CD14-positive monocyte (primary cell): ENCODE data around the gene INPP5E. TPM values are rescaled to one million over a fixed set of nuclear protein-coding genes. Genes with fewer than 3 reads are reported as not detected.

Experiments
- DNase-seq, 3 donors: peaks; one replicate each; pipeline ENCODE4 v3.0.0-alpha.2; 2011 to 2022
- H2AFZ ChIP-seq: 2 replicates; pipeline ENCODE4 v1.6.0; 2012; ENCODE audit warnings: mild to moderate bottlenecking, low read depth, low read length, inconsistent platforms; ENCODE audit not compliant: insufficient read depth, poor library complexity, severe bottlenecking
- H3K27ac ChIP-seq, 2 donors: 1 replicate in 1 of 2; 2 replicates in 1 of 2; pipeline ENCODE4 v1.5.1; 2012 to 2013; ENCODE audit warnings: low read length in 2 of 2, control low read depth in 1 of 2, inconsistent platforms in 1 of 2, low read depth in 1 of 2, mild to moderate bottlenecking in 1 of 2
- H3K27me3 ChIP-seq, 2 donors: one replicate each; pipeline versions ENCODE4 v1.6.0 to v1.6.1; 2011 to 2013; ENCODE audit warnings: low read length in 2 of 2; ENCODE audit not compliant: control insufficient read depth in 2 of 2, insufficient read depth in 2 of 2
- H3K36me3 ChIP-seq, 2 donors: replicated peaks in 1 of 2; 1 replicate in 1 of 2; 2 replicates in 1 of 2; pipeline versions ENCODE4 v1.5.1 to v1.6.1; 2012 to 2013; ENCODE audit warnings: low read length in 2 of 2, control low read depth in 1 of 2, inconsistent platforms in 1 of 2, mild to moderate bottlenecking in 1 of 2; ENCODE audit not compliant: insufficient read depth in 2 of 2, control insufficient read depth in 1 of 2
- H3K4me1 ChIP-seq, 2 donors: 1 replicate in 1 of 2; 2 replicates in 1 of 2; pipeline versions ENCODE4 v1.5.1 to v1.6.1; 2012 to 2013; ENCODE audit warnings: low read length in 2 of 2, control low read depth in 1 of 2, inconsistent platforms in 1 of 2, mild to moderate bottlenecking in 1 of 2, moderate library complexity in 1 of 2; ENCODE audit not compliant: insufficient read depth in 2 of 2, control insufficient read depth in 1 of 2
- H3K4me2 ChIP-seq: replicated peaks from 2 replicates; pipeline ENCODE3; 2012; ENCODE audit warnings: low read length, moderate library complexity, mild to moderate bottlenecking; ENCODE audit not compliant: poor library complexity, severe bottlenecking; ENCODE audit errors: extremely low read depth
- H3K4me3 ChIP-seq, 3 experiments: fragments of 200-600 bp in 1 of 3; sonication (generic) in 1 of 3; replicated peaks in 1 of 3; 1 replicate in 2 of 3; 2 replicates in 1 of 3; pipeline ENCODE4 v1.5.1; 2011 to 2013; ENCODE audit warnings: low read length in 3 of 3, mild to moderate bottlenecking in 3 of 3, control low read depth in 2 of 3, low read depth in 2 of 3, inconsistent platforms in 1 of 3, moderate library complexity in 1 of 3
- H3K79me2 ChIP-seq: 2 replicates; pipeline ENCODE4 v1.6.0; 2012; ENCODE audit warnings: mild to moderate bottlenecking, control low read depth, inconsistent platforms, low read length, moderate library complexity; ENCODE audit not compliant: insufficient read depth
- H3K9ac ChIP-seq: 2 replicates; pipeline ENCODE4 v1.6.0; 2017; ENCODE audit warnings: low read length, mild to moderate bottlenecking; ENCODE audit not compliant: insufficient read depth, poor library complexity, severe bottlenecking
- H3K9me3 ChIP-seq, 2 donors: replicated peaks in 1 of 2; 1 replicate in 1 of 2; 2 replicates in 1 of 2; pipeline versions ENCODE4 v1.5.1 to v1.6.1; 2012 to 2013; ENCODE audit warnings: low read length in 2 of 2, control low read depth in 1 of 2; ENCODE audit not compliant: control insufficient read depth in 1 of 2, insufficient read depth in 1 of 2
- H4K20me1 ChIP-seq: 2 replicates; pipeline ENCODE4 v1.6.0; 2012; ENCODE audit warnings: mild to moderate bottlenecking, low read length, control low read depth, moderate library complexity; ENCODE audit not compliant: insufficient read depth
- H3K27ac Mint-ChIP-seq, 7 donors: one replicate each; pipeline ENCODE4 v1.8.0; 2020; ENCODE audit warnings: mild to moderate bottlenecking in 7 of 7, mixed read lengths in 7 of 7, moderate library complexity in 6 of 7, inconsistent platforms in 2 of 7
- H3K27me3 Mint-ChIP-seq, 3 donors: one replicate each; pipeline ENCODE4 v1.8.0; 2021 to 2022; ENCODE audit warnings: low read depth in 3 of 3, mild to moderate bottlenecking in 3 of 3, mixed read lengths in 3 of 3, moderate library complexity in 3 of 3, inconsistent platforms in 1 of 3
- H3K36me3 Mint-ChIP-seq, 2 donors: one replicate each; pipeline ENCODE4 v1.8.0; 2020; ENCODE audit warnings: mixed read lengths in 2 of 2, inconsistent platforms in 1 of 2, mild to moderate bottlenecking in 1 of 2
- H3K4me1 Mint-ChIP-seq: one replicate; pipeline ENCODE4 v1.8.0; 2020; ENCODE audit warnings: mild to moderate bottlenecking, mixed read lengths
- H3K4me3 Mint-ChIP-seq, 2 donors: one replicate each; pipeline ENCODE4 v1.8.0; 2020; ENCODE audit warnings: mild to moderate bottlenecking in 2 of 2, mixed read lengths in 2 of 2, moderate library complexity in 1 of 2
- H3K9me3 Mint-ChIP-seq, 7 donors: one replicate each; pipeline ENCODE4 v1.8.0; 2020 to 2022; ENCODE audit warnings: mixed read lengths in 7 of 7, mild to moderate bottlenecking in 6 of 7, moderate library complexity in 6 of 7, inconsistent platforms in 2 of 7
- WGBS: methylation state at CpG from one replicate; pipeline ENCODE4 v1.1.5; 2013; ENCODE audit warnings: missing lambda C conversion rate; ENCODE audit not compliant: insufficient coverage; 5-methylcytosine and 5-hydroxymethylcytosine counted together
- intact Hi-C, 2 donors: fragments of 100-400 bp; cut with micrococcal nuclease; formaldehyde crosslinking; loops; one replicate each; pipeline versions ENCODE4 v1.15.0 to v1.15.1; 2023
- polyA minus RNA-seq: library from RNA; depleted of rRNA, polyadenylated mRNA; stranded (reverse); fragments of >200 nt; gene quantifications from 2 replicates; pipeline ENCODE4 v1.2.3, GENCODE V29; 2012
- polyA plus RNA-seq, 3 donors: library from polyadenylated mRNA; depleted of rRNA in 1 of 3; unstranded in 2 of 3; stranded (reverse) in 1 of 3; fragments of 300-500 nt in 2 of 3; fragments of >200 nt in 1 of 3; fragmentation: Illumina TruSeq in 2 of 3; gene quantifications; 1 replicate in 2 of 3; 2 replicates in 1 of 3; pipeline ENCODE4 v1.2.3, GENCODE V29; 2012 to 2021
- total RNA-seq, 12 experiments: library from RNA in 1 of 12; stranded (reverse) in 1 of 12; fragments of 120-200 nt in 1 of 12; gene quantifications; one replicate each; pipeline ENCODE4 v1.2.4 and lab custom pipeline; 2013 to 2026; ENCODE audit warnings: mixed read lengths in 6 of 12, inconsistent platforms in 1 of 12
- TF ChIP-seq, protein P1 (sequence below): fragments of 200-600 bp; IDR thresholded peaks from one replicate; pipeline ENCODE4 v1.8.0; 2022; ENCODE audit warnings: antibody characterized with exemption, mild to moderate bottlenecking

Gene INPP5E, protein sequence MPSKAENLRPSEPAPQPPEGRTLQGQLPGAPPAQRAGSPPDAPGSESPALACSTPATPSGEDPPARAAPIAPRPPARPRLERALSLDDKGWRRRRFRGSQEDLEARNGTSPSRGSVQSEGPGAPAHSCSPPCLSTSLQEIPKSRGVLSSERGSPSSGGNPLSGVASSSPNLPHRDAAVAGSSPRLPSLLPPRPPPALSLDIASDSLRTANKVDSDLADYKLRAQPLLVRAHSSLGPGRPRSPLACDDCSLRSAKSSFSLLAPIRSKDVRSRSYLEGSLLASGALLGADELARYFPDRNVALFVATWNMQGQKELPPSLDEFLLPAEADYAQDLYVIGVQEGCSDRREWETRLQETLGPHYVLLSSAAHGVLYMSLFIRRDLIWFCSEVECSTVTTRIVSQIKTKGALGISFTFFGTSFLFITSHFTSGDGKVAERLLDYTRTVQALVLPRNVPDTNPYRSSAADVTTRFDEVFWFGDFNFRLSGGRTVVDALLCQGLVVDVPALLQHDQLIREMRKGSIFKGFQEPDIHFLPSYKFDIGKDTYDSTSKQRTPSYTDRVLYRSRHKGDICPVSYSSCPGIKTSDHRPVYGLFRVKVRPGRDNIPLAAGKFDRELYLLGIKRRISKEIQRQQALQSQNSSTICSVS
- total RNA-seq (2013) = 3.3 TPM
- polyA plus RNA-seq = 1 to 10 TPM; 1.0 to 8.0 (median 1.0) TPM
- polyA minus RNA-seq = 2.9 and 4.1 TPM in 2 replicates
- total RNA-seq (lab: John Stamatoyannopoulos, UW) = 5.0 to 11.4 (median 7.7) reads per million in 11 experiments

GRCh38 chr9:136439481-136440408, at the start of gene INPP5E:
TSS of gene INPP5E (minus strand) at chr9:136439845. CDS start at chr9:136439419, 426 bp downstream.
- WGBS = 7% methylated on average over 86 of the region's 90 CpGs
- peak within 1 kb of the TSS; percentile 84 for H3K9ac ChIP-seq
- Mint-ChIP-seq H3K4me3 (peak within 1 kb of the TSS; percentile 79 to 89), H3K36me3 (peaks cover 35 to 62% of the 10 kb centered on the region in 2 donors), H3K4me1 (peaks cover 25% of the 10 kb centered on the region), H3K27me3 (peaks cover 5 to 11% (median 6%) of the 10 kb centered on the region in 3 donors), H3K9me3 (no peaks in the 10 kb centered on the region), H3K27ac (peak within 1 kb of the TSS in 2 of 7 donors; percentile 18 to 62)
- peaks cover 18% of the 10 kb centered on the region for H3K79me2 ChIP-seq
- peak within 1 kb of the TSS; percentile 81 for H2AFZ ChIP-seq
- H3K4me1 ChIP-seq = peaks cover 23 to 27% of the 10 kb centered on the region in 2 donors
- peak; percentile 49 to 65 (median 60) for DNase-seq
- peak within 1 kb of the TSS; percentile 55 to 84 (median 75) for H3K4me3 ChIP-seq
- intact Hi-C loops = no loop called here
- H3K36me3 ChIP-seq = peaks cover 36 to 43% of the 10 kb centered on the region in 2 donors
- H3K4me2 ChIP-seq = peak within 1 kb of the TSS; percentile 99
- H4K20me1 ChIP-seq = peaks cover 34% of the 10 kb centered on the region
- H3K9me3 ChIP-seq = no peaks in the 10 kb centered on the region
- H3K27ac ChIP-seq = no peak within 1 kb of the TSS
- TF ChIP-seq, protein P1, sequence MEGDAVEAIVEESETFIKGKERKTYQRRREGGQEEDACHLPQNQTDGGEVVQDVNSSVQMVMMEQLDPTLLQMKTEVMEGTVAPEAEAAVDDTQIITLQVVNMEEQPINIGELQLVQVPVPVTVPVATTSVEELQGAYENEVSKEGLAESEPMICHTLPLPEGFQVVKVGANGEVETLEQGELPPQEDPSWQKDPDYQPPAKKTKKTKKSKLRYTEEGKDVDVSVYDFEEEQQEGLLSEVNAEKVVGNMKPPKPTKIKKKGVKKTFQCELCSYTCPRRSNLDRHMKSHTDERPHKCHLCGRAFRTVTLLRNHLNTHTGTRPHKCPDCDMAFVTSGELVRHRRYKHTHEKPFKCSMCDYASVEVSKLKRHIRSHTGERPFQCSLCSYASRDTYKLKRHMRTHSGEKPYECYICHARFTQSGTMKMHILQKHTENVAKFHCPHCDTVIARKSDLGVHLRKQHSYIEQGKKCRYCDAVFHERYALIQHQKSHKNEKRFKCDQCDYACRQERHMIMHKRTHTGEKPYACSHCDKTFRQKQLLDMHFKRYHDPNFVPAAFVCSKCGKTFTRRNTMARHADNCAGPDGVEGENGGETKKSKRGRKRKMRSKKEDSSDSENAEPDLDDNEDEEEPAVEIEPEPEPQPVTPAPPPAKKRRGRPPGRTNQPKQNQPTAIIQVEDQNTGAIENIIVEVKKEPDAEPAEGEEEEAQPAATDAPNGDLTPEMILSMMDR = peak; percentile 87
- H3K27me3 ChIP-seq = peaks cover 0 to 4% of the 10 kb centered on the region in 2 donors
